Neural cell (in vitro differentiated cells): ENCODE results near the gene PECR. TPM values are rescaled to one million over a fixed set of nuclear protein-coding genes. Genes with fewer than 3 reads are reported as not detected.

Source experiments
- H2AFZ ChIP-seq: fragments of 200-600, 300-800 bp; sonication (generic), shearing (Covaris generic); 2 replicates; pipeline ENCODE4 v1.6.0; 2014; ENCODE audit warnings: low read depth, mild to moderate bottlenecking, antibody characterized with exemption, low read length, moderate library complexity
- H3F3A ChIP-seq: fragments of 200-600 bp; shearing (Covaris generic); 2 replicates; pipeline ENCODE4 v1.6.1; 2016; ENCODE audit warnings: mild to moderate bottlenecking, moderate library complexity, mixed read lengths, antibody characterized with exemption, low read length; ENCODE audit not compliant: insufficient read depth, poor library complexity, severe bottlenecking
- H3K27ac ChIP-seq: fragments of 200-600, 300-800 bp; sonication (generic), shearing (Covaris generic); 2 replicates; pipeline ENCODE4 v1.5.1; 2014; ENCODE audit warnings: mild to moderate bottlenecking, low read length, moderate library complexity
- H3K27me3 ChIP-seq: fragments of 300-800, 200-600 bp; sonication (generic), shearing (Covaris generic); 2 replicates; pipeline ENCODE4 v1.6.0; 2014; ENCODE audit warnings: mild to moderate bottlenecking, low read depth, low read length, moderate library complexity; ENCODE audit not compliant: insufficient read depth
- H3K36me3 ChIP-seq: fragments of 300-800, 200-600 bp; sonication (generic), shearing (Covaris generic); 2 replicates; pipeline ENCODE4 v1.5.1; 2014; ENCODE audit warnings: mild to moderate bottlenecking, antibody characterized with exemption, low read length, moderate library complexity; ENCODE audit not compliant: insufficient read depth
- H3K4me2 ChIP-seq: fragments of 300-800, 200-600 bp; sonication (generic), shearing (Covaris generic); 2 replicates; pipeline ENCODE4 v1.6.0; 2014; ENCODE audit warnings: mild to moderate bottlenecking, low read length
- H3K4me3 ChIP-seq: fragments of 300-800, 200-600 bp; sonication (generic), shearing (Covaris generic); 2 replicates; pipeline ENCODE4 v1.5.1; 2014; ENCODE audit warnings: mild to moderate bottlenecking, low read length, moderate library complexity
- H3K79me2 ChIP-seq: fragments of 200-600 bp; shearing (Covaris generic); replicated peaks from 2 replicates; pipeline ENCODE4 v1.6.0; 2014; ENCODE audit warnings: mild to moderate bottlenecking, low read length, moderate library complexity; ENCODE audit not compliant: insufficient read depth
- H3K9ac ChIP-seq: fragments of 300-800, 200-600 bp; sonication (generic), shearing (Covaris generic); 2 replicates; pipeline ENCODE4 v1.6.1; 2016; ENCODE audit warnings: mild to moderate bottlenecking, low read length, mixed read lengths
- H3K9me2 ChIP-seq: fragments of 200-600 bp; shearing (Covaris generic); 2 replicates; pipeline ENCODE4 v1.6.1; 2016; ENCODE audit warnings: mild to moderate bottlenecking, low read length, mixed read lengths; ENCODE audit not compliant: insufficient read depth
- H3K9me3 ChIP-seq: fragments of 200-600, 300-800 bp; sonication (generic), shearing (Covaris generic); 2 replicates; pipeline ENCODE4 v1.6.1; 2016; ENCODE audit warnings: mild to moderate bottlenecking, mixed run types, low read length, moderate library complexity, mixed read lengths
- H4K20me1 ChIP-seq: fragments of 200-600 bp; shearing (Covaris generic); 2 replicates; pipeline ENCODE4 v1.6.1; 2016; ENCODE audit warnings: mild to moderate bottlenecking, mixed run types; ENCODE audit not compliant: insufficient read depth
- CTCF ChIP-seq: fragments of 450-650 bp; IDR thresholded peaks from 2 replicates; pipeline ENCODE4 v1.5.1; 2014; ENCODE audit warnings: antibody characterized with exemption, mild to moderate bottlenecking, moderate library complexity; ENCODE audit not compliant: poor library complexity, severe bottlenecking
- EP300 ChIP-seq: fragments of 450-650 bp; conservative IDR thresholded peaks from 2 replicates; pipeline ENCODE4 v1.6.1; 2014; ENCODE audit warnings: antibody characterized with exemption, mild to moderate bottlenecking, moderate library complexity; ENCODE audit not compliant: poor library complexity, severe bottlenecking
- EZH2 ChIP-seq: fragments of 200-600, 300-800 bp; shearing (Covaris generic), sonication (generic); IDR thresholded peaks from 2 replicates; pipeline ENCODE4 v1.6.1; 2014; ENCODE audit warnings: antibody characterized with exemption, low read length, borderline replicate concordance, mild to moderate bottlenecking; ENCODE audit not compliant: insufficient read depth, poor library complexity, severe bottlenecking
- MXI1 ChIP-seq: fragments of 450-650 bp; conservative IDR thresholded peaks from 2 replicates; pipeline ENCODE4 v1.6.1; 2014; ENCODE audit warnings: antibody characterized with exemption, mild to moderate bottlenecking; ENCODE audit not compliant: poor library complexity, severe bottlenecking
- POLR2AphosphoS5 ChIP-seq: IDR thresholded peaks from 2 replicates; pipeline ENCODE4 v1.6.1; 2012
- RAD21 ChIP-seq: fragments of 450-650 bp; conservative IDR thresholded peaks from 2 replicates; pipeline ENCODE4 v1.6.1; 2014; ENCODE audit warnings: antibody characterized with exemption, mild to moderate bottlenecking, moderate library complexity
- REST ChIP-seq: IDR thresholded peaks from 2 replicates; pipeline ENCODE4 v1.6.1; 2012; ENCODE audit warnings: borderline replicate concordance
- SMC3 ChIP-seq: fragments of 450-650 bp; conservative IDR thresholded peaks from 2 replicates; pipeline ENCODE4 v1.6.1; 2014; ENCODE audit warnings: antibody characterized with exemption, mild to moderate bottlenecking, moderate library complexity; ENCODE audit not compliant: poor library complexity
- TAF1 ChIP-seq: IDR thresholded peaks from 2 replicates; pipeline ENCODE4 v1.6.1; 2012; ENCODE audit warnings: low read depth
- polyA plus RNA-seq: library from polyadenylated mRNA; depleted of rRNA; stranded (reverse); fragments of >200 nt; gene quantifications from 2 replicates; pipeline ENCODE4 v1.2.3, GENCODE V29; 2014

Gene PECR
- polyA plus RNA-seq, 1 donor from 2014 or later, result 22.1 TPM

GRCh38 chr2:216104691-216105090 lies 23.1 kb upstream of the PECR start:
- Histone ChIP-seq H3K79me2 (peaks cover 5% of the 10 kb centered on the region), H3K4me2 (no peak overlapping the region), H2AFZ (no peak overlapping the region), H3K27me3 (no peaks in the 10 kb centered on the region), H3F3A (no peaks in the 10 kb centered on the region), H3K4me3 (no peak overlapping the region), H4K20me1 (no peaks in the 10 kb centered on the region), H3K9me3 (no peaks in the 10 kb centered on the region), H3K27ac (no peak overlapping the region), H3K9me2 (no peaks in the 10 kb centered on the region), H3K36me3 (peaks cover 3% of the 10 kb centered on the region), H3K9ac (no peak overlapping the region)
- no peak for TF ChIP-seq REST
- no peak for TF ChIP-seq EP300
- TF ChIP-seq MXI1, result no peak
- TF ChIP-seq CTCF, result no peak
- no peak for TF ChIP-seq TAF1
- TF ChIP-seq SMC3, result no peak
- no peak for TF ChIP-seq RAD21
- TF ChIP-seq EZH2, result no peak
- TF ChIP-seq POLR2AphosphoS5, result no peak

- TF ChIP-seq RAD21, result no peak
- TF ChIP-seq SMC3, result no peak
- TF ChIP-seq POLR2AphosphoS5, result no peak
- no peak for TF ChIP-seq EZH2
- TF ChIP-seq EP300, result no peak
- TF ChIP-seq TAF1, result no peak
- TF ChIP-seq MXI1, result no peak
- TF ChIP-seq REST, result no peak
- TF ChIP-seq CTCF, result no peak
Observed at GRCh38 chr2:216103213-216103612, 21.6 kb upstream of the PECR start.

More at GRCh38 chr2:216103213-216103612, 21.6 kb upstream of the PECR start:
- no peak overlapping the region for H3K4me3 ChIP-seq
- H3K27me3 ChIP-seq, result no peaks in the 10 kb centered on the region
- H3K4me2 ChIP-seq, result no peak overlapping the region
- no peaks in the 10 kb centered on the region for H3F3A ChIP-seq
- H3K36me3 ChIP-seq, result peaks cover 8% of the 10 kb centered on the region
- H3K9ac ChIP-seq, result no peak overlapping the region
- no peaks in the 10 kb centered on the region for H3K9me3 ChIP-seq
- no peak overlapping the region for H3K27ac ChIP-seq
- no peaks in the 10 kb centered on the region for H4K20me1 ChIP-seq
- no peak overlapping the region for H2AFZ ChIP-seq
- H3K9me2 ChIP-seq, result no peaks in the 10 kb centered on the region
- H3K79me2 ChIP-seq, result no peaks in the 10 kb centered on the region
